ENCODE data around the gene RASGRP4. TPM values are rescaled to one million over a fixed set of nuclear protein-coding genes. Genes with fewer than 3 reads are reported as not detected.

The RASGRP4 gene
- total RNA-seq, 1 donor from 2014 or later: not detected

DNA sequence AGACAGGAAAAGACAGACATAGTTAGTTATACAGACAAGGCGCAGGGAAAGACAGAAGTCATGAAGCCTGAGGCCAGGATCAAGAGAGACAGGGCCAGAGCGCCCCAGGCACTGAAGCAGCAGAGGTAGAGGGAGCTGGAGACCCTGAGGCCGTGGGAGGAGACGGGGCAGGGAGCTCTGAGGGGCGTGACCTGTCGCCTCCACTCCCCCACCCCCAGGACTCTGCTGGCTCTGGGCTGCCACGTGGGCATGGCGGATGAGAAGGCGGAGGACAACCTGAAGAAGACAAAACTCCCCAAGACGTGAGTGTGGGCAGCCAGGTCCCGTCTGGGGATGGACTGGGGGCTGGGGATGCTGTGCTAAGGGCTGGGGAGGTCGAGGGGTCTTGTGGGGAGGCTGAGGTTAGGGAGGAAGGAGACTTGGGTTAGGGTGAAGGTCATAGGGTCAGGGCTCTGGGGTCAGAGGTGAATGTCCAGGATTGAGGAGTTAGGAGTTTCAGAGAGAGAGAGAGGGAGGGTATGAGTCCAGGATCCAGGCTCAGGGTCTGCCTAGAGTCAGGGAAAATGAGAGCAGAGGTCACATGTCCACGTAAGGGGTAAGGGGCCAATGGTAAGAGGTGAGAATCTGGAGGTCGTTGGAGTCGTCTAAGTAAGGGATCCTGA lies 38.5 kb upstream of the RASGRP4 start:
- TF ChIP-seq EZH2 (IDR thresholded peaks at IDR 0.05; ENCODE audit: insufficient read depth, low read length): no peak
- TF ChIP-seq, protein P1, sequence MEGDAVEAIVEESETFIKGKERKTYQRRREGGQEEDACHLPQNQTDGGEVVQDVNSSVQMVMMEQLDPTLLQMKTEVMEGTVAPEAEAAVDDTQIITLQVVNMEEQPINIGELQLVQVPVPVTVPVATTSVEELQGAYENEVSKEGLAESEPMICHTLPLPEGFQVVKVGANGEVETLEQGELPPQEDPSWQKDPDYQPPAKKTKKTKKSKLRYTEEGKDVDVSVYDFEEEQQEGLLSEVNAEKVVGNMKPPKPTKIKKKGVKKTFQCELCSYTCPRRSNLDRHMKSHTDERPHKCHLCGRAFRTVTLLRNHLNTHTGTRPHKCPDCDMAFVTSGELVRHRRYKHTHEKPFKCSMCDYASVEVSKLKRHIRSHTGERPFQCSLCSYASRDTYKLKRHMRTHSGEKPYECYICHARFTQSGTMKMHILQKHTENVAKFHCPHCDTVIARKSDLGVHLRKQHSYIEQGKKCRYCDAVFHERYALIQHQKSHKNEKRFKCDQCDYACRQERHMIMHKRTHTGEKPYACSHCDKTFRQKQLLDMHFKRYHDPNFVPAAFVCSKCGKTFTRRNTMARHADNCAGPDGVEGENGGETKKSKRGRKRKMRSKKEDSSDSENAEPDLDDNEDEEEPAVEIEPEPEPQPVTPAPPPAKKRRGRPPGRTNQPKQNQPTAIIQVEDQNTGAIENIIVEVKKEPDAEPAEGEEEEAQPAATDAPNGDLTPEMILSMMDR (IDR thresholded peaks at IDR 0.05; ENCODE audit: insufficient read depth, low read depth, low read length): no peak
- FAIRE-seq: no peak

DNA sequence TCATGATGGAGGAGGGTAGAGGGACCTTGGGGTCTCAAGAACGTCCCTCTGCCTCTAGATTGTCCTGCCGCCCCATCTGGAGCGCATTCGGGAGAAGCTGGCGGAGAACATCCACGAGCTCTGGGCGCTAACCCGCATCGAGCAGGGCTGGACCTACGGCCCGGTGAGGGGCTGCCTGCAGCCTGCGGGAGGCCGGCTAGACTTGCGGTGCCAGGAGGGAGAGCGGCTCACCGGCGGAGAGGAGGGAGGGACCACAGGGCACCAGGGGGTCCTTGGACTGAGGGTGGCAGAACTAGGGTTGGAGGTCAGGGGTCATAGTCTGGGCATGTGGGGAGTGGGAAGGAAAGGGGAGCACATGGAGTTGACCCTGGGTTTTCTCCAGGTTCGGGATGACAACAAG lies 37.3 kb upstream of the RASGRP4 start:
- H3K4me3 ChIP-seq (ENCODE audit: insufficient read depth, low read depth, low read length): no peak overlapping the region
- no peaks in the 10 kb centered on the region for H3K4me1 Mint-ChIP-seq (ENCODE audit: low read depth, unreplicated experiment)
- no peak overlapping the region for H3K4me3 Mint-ChIP-seq (ENCODE audit: unreplicated experiment)
- no peak overlapping the region for H2AFZ ChIP-seq (ENCODE audit: low read depth, low read length)
- H3K27ac ChIP-seq (ENCODE audit: low read depth, low read length): no peak overlapping the region
- H3K79me2 ChIP-seq (ENCODE audit: insufficient read depth, low read length): no peaks in the 10 kb centered on the region
- H3K9me3 Mint-ChIP-seq (ENCODE audit: unreplicated experiment): peaks cover 2% of the 10 kb centered on the region
- no peak overlapping the region for H3K4me2 ChIP-seq (ENCODE audit: low read length)
- peaks cover 17% of the 10 kb centered on the region for H3K27me3 Mint-ChIP-seq (ENCODE audit: low read depth, unreplicated experiment)
- DNase-seq (ENCODE audit: low read depth) (no peak), FAIRE-seq (no peak)
- H3K9ac ChIP-seq (ENCODE audit: low read length): no peak overlapping the region
- no peak for TF ChIP-seq EZH2 (IDR thresholded peaks at IDR 0.05; ENCODE audit: insufficient read depth, low read length)
- TF ChIP-seq, protein P1 (IDR thresholded peaks at IDR 0.05; ENCODE audit: insufficient read depth, low read depth, low read length): no peak
- no peaks in the 10 kb centered on the region for H3K36me3 ChIP-seq (ENCODE audit: insufficient read depth, low read length)
- H3K27me3 ChIP-seq (ENCODE audit: insufficient read depth, low read length): no peaks in the 10 kb centered on the region
- H3K36me3 Mint-ChIP-seq (ENCODE audit: low read depth, unreplicated experiment): no peaks in the 10 kb centered on the region
- no peak overlapping the region for H3K27ac Mint-ChIP-seq (ENCODE audit: unreplicated experiment)
- H3K4me1 ChIP-seq (ENCODE audit: insufficient read depth, low read length): no peaks in the 10 kb centered on the region
- H4K20me1 ChIP-seq (ENCODE audit: insufficient read depth, low read length): no peaks in the 10 kb centered on the region
- no peaks in the 10 kb centered on the region for H3K9me3 ChIP-seq (ENCODE audit: insufficient read depth, low read depth, low read length)

More for the DNA sequence above, 38.5 kb upstream of the RASGRP4 start:
- H3K4me1 Mint-ChIP-seq (ENCODE audit: low read depth, unreplicated experiment): no peaks in the 10 kb centered on the region
- Histone ChIP-seq H3K9me3 (ENCODE audit: insufficient read depth, low read depth, low read length) (no peaks in the 10 kb centered on the region), H3K4me3 (ENCODE audit: insufficient read depth, low read depth, low read length) (no peak overlapping the region), H3K79me2 (ENCODE audit: insufficient read depth, low read length) (no peaks in the 10 kb centered on the region), H3K9ac (ENCODE audit: low read length) (no peak overlapping the region), H2AFZ (ENCODE audit: low read depth, low read length) (no peak overlapping the region), H3K4me1 (ENCODE audit: insufficient read depth, low read length) (no peaks in the 10 kb centered on the region), H3K36me3 (ENCODE audit: insufficient read depth, low read length) (no peaks in the 10 kb centered on the region), H3K27me3 (ENCODE audit: insufficient read depth, low read length) (no peaks in the 10 kb centered on the region), H3K4me2 (ENCODE audit: low read length) (no peak overlapping the region), H4K20me1 (ENCODE audit: insufficient read depth, low read length) (no peaks in the 10 kb centered on the region), H3K27ac (ENCODE audit: low read depth, low read length) (no peak overlapping the region)
- peaks cover 13% of the 10 kb centered on the region for H3K27me3 Mint-ChIP-seq (ENCODE audit: low read depth, unreplicated experiment)
- H3K9me3 Mint-ChIP-seq (ENCODE audit: unreplicated experiment): peaks cover 2% of the 10 kb centered on the region
- H3K27ac Mint-ChIP-seq (ENCODE audit: unreplicated experiment): no peak overlapping the region
- no peak for DNase-seq (ENCODE audit: low read depth)
- H3K4me3 Mint-ChIP-seq (ENCODE audit: unreplicated experiment): no peak overlapping the region
- H3K36me3 Mint-ChIP-seq (ENCODE audit: low read depth, unreplicated experiment): no peaks in the 10 kb centered on the region

DNA sequence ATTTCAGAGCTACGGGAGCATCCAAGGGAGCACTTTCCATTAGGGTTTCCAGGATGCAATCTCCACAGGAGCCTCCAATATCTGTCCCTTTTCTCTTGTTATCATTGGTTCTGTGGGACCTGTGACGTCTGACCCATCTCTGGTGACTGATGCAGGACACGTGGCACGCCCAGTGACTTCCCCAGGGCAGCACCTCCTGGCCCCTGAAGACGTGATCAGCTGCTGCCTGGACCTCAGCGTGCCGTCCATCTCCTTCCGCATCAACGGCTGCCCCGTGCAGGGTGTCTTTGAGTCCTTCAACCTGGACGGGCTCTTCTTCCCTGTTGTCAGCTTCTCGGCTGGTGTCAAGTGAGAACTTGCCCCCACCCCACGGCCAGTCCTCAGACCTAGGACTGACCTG lies 33.0 kb upstream of the RASGRP4 start:
- H3K27me3 ChIP-seq (ENCODE audit: insufficient read depth, low read length): no peaks in the 10 kb centered on the region
- Mint-ChIP-seq H3K27me3 (ENCODE audit: low read depth, unreplicated experiment) (peaks cover 18% of the 10 kb centered on the region), H3K4me3 (ENCODE audit: unreplicated experiment) (no peak overlapping the region), H3K36me3 (ENCODE audit: low read depth, unreplicated experiment) (no peaks in the 10 kb centered on the region), H3K4me1 (ENCODE audit: low read depth, unreplicated experiment) (no peaks in the 10 kb centered on the region), H3K27ac (ENCODE audit: unreplicated experiment) (no peak overlapping the region), H3K9me3 (ENCODE audit: unreplicated experiment) (no peaks in the 10 kb centered on the region)
- no peak overlapping the region for H3K9ac ChIP-seq (ENCODE audit: low read length)
- H3K9me3 ChIP-seq (ENCODE audit: insufficient read depth, low read depth, low read length): no peaks in the 10 kb centered on the region
- H4K20me1 ChIP-seq (ENCODE audit: insufficient read depth, low read length): no peaks in the 10 kb centered on the region
- no peak overlapping the region for H3K4me3 ChIP-seq (ENCODE audit: insufficient read depth, low read depth, low read length)
- no peaks in the 10 kb centered on the region for H3K36me3 ChIP-seq (ENCODE audit: insufficient read depth, low read length)
- no peak for TF ChIP-seq EZH2 (IDR thresholded peaks at IDR 0.05; ENCODE audit: insufficient read depth, low read length)
- TF ChIP-seq, protein P1 (IDR thresholded peaks at IDR 0.05; ENCODE audit: insufficient read depth, low read depth, low read length): no peak
- no peaks in the 10 kb centered on the region for H3K4me1 ChIP-seq (ENCODE audit: insufficient read depth, low read length)
- no peak overlapping the region for H2AFZ ChIP-seq (ENCODE audit: low read depth, low read length)
- FAIRE-seq (no peak), DNase-seq (ENCODE audit: low read depth) (no peak)
- no peak overlapping the region for H3K4me2 ChIP-seq (ENCODE audit: low read length)
- no peak overlapping the region for H3K27ac ChIP-seq (ENCODE audit: low read depth, low read length)
- H3K79me2 ChIP-seq (ENCODE audit: insufficient read depth, low read length): no peaks in the 10 kb centered on the region
